Measurements from ENCODE around the gene TBCK.

- no peak for TF ChIP-seq SOX15 (CRISPR knock-in tag; IDR thresholded peaks at IDR 0.05)
- no peak for TF ChIP-seq FOXP1 (CRISPR knock-in tag; IDR thresholded peaks at IDR 0.05; ENCODE audit: borderline replicate concordance)
- TF ChIP-seq, protein P1, sequence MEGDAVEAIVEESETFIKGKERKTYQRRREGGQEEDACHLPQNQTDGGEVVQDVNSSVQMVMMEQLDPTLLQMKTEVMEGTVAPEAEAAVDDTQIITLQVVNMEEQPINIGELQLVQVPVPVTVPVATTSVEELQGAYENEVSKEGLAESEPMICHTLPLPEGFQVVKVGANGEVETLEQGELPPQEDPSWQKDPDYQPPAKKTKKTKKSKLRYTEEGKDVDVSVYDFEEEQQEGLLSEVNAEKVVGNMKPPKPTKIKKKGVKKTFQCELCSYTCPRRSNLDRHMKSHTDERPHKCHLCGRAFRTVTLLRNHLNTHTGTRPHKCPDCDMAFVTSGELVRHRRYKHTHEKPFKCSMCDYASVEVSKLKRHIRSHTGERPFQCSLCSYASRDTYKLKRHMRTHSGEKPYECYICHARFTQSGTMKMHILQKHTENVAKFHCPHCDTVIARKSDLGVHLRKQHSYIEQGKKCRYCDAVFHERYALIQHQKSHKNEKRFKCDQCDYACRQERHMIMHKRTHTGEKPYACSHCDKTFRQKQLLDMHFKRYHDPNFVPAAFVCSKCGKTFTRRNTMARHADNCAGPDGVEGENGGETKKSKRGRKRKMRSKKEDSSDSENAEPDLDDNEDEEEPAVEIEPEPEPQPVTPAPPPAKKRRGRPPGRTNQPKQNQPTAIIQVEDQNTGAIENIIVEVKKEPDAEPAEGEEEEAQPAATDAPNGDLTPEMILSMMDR (IDR thresholded peaks at IDR 0.05), result no peak
- no peak for TF ChIP-seq TEAD4 (CRISPR knock-in tag; IDR thresholded peaks at IDR 0.05)
- TF ChIP-seq, protein P2, sequence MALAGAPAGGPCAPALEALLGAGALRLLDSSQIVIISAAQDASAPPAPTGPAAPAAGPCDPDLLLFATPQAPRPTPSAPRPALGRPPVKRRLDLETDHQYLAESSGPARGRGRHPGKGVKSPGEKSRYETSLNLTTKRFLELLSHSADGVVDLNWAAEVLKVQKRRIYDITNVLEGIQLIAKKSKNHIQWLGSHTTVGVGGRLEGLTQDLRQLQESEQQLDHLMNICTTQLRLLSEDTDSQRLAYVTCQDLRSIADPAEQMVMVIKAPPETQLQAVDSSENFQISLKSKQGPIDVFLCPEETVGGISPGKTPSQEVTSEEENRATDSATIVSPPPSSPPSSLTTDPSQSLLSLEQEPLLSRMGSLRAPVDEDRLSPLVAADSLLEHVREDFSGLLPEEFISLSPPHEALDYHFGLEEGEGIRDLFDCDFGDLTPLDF (CRISPR knock-in tag; IDR thresholded peaks at IDR 0.05), result no peak
- TF ChIP-seq IRF1 (CRISPR knock-in tag; IDR thresholded peaks at IDR 0.05), result no peak
- TF ChIP-seq SMAD4 (CRISPR knock-in tag; IDR thresholded peaks at IDR 0.05), result no peak
- no peak for TF ChIP-seq ATF2 (CRISPR knock-in tag; IDR thresholded peaks at IDR 0.05; ENCODE audit: borderline replicate concordance, low read depth)
These were observed 31.2 kb upstream of the TBCK start for GRCh38 chr4:106347167-106347566.

Data from WTC11 (cell line).